Naive thymus-derived CD4-positive, alpha-beta T cell (primary cell): Measurements from ENCODE around the gene PRKCB. TPM values are rescaled to one million over a fixed set of nuclear protein-coding genes. Genes with fewer than 3 reads are reported as not detected.
A peak's percentile ranks its signal among the peaks of the same experiment; 100 is the strongest.

ENCODE experiments used
- ATAC-seq: fragments of 150-1000 bp; cut with Tn5 transposase; 2 replicates; pipeline ENCODE4 v1.10.0; 2021; ENCODE audit warnings: mild to moderate bottlenecking, moderate library complexity
- CTCF ChIA-PET: fragments of 350-600 bp; sonication (Branson Sonifier 250); formaldehyde crosslinking; loops from one replicate; lab custom pipeline; 2021; ENCODE audit warnings: antibody characterized with exemption; lab: Charles Lee
- POLR2A ChIA-PET: fragments of 350-600 bp; sonication (Branson Sonifier 250); formaldehyde crosslinking; loops from one replicate; lab custom pipeline; 2021; ENCODE audit warnings: antibody characterized with exemption, inconsistent platforms; lab: Charles Lee
- DNase-seq, 9 donors: peaks; one replicate each; pipeline versions ENCODE4 v3.0.0 to v3.0.0-alpha.2; 2020 to 2022; ENCODE audit warnings: mixed read lengths in 1 of 9
- H3K27ac ChIP-seq: one replicate; pipeline ENCODE4 v1.7.0; 2013; ENCODE audit warnings: mild to moderate bottlenecking, low read depth, low read length, moderate library complexity
- H3K27me3 ChIP-seq, 2 donors: one replicate each; pipeline ENCODE4 v1.7.0; 2013; ENCODE audit warnings: low read length in 2 of 2, mild to moderate bottlenecking in 2 of 2, moderate library complexity in 2 of 2; ENCODE audit not compliant: control insufficient read depth in 2 of 2, insufficient read depth in 2 of 2
- H3K36me3 ChIP-seq, 3 experiments: 1 replicate in 2 of 3; 2 replicates in 1 of 3; pipeline ENCODE4 v1.7.0; 2013; ENCODE audit warnings: low read length in 3 of 3, mild to moderate bottlenecking in 3 of 3, moderate library complexity in 1 of 3; ENCODE audit not compliant: insufficient read depth in 3 of 3, control insufficient read depth in 2 of 3
- H3K4me1 ChIP-seq, 2 donors: one replicate each; pipeline ENCODE4 v1.7.0; 2013; ENCODE audit warnings: low read length in 2 of 2, mild to moderate bottlenecking in 2 of 2, moderate library complexity in 1 of 2; ENCODE audit not compliant: control insufficient read depth in 2 of 2, insufficient read depth in 2 of 2
- H3K4me3 ChIP-seq: 2 replicates; pipeline ENCODE4 v1.7.0; 2013; ENCODE audit warnings: mild to moderate bottlenecking, low read length
- H3K9me3 ChIP-seq, 3 experiments: 1 replicate in 2 of 3; 2 replicates in 1 of 3; pipeline ENCODE4 v1.7.0; 2013; ENCODE audit warnings: low read length in 3 of 3; ENCODE audit not compliant: control insufficient read depth in 2 of 3
- H3K27ac Mint-ChIP-seq, 9 donors: one replicate each; pipeline ENCODE4 v1.8.0; 2020 to 2022; ENCODE audit warnings: mixed read lengths in 9 of 9, mild to moderate bottlenecking in 8 of 9, moderate library complexity in 5 of 9, inconsistent platforms in 2 of 9
- H3K27me3 Mint-ChIP-seq, 5 donors: one replicate each; pipeline ENCODE4 v1.8.0; 2021 to 2022; ENCODE audit warnings: mixed read lengths in 5 of 5, mild to moderate bottlenecking in 1 of 5
- H3K36me3 Mint-ChIP-seq, 5 donors: one replicate each; pipeline ENCODE4 v1.8.0; 2020 to 2022; ENCODE audit warnings: mixed read lengths in 5 of 5, mild to moderate bottlenecking in 3 of 5, inconsistent platforms in 1 of 5
- H3K4me1 Mint-ChIP-seq, 7 donors: one replicate each; pipeline ENCODE4 v1.8.0; 2020 to 2022; ENCODE audit warnings: mixed read lengths in 7 of 7, mild to moderate bottlenecking in 3 of 7, inconsistent platforms in 1 of 7
- H3K4me3 Mint-ChIP-seq, 10 donors: one replicate each; pipeline ENCODE4 v1.8.0; 2020 to 2022; ENCODE audit warnings: mild to moderate bottlenecking in 10 of 10, mixed read lengths in 10 of 10, moderate library complexity in 6 of 10, inconsistent platforms in 2 of 10
- H3K9me3 Mint-ChIP-seq, 11 donors: one replicate each; pipeline ENCODE4 v1.8.0; 2020 to 2022; ENCODE audit warnings: mixed read lengths in 11 of 11, mild to moderate bottlenecking in 4 of 11, inconsistent platforms in 1 of 11, moderate library complexity in 1 of 11
- intact Hi-C, 2 donors: fragments of 100-400 bp; cut with micrococcal nuclease; formaldehyde crosslinking; loops; one replicate each; pipeline ENCODE4 v1.15.1; 2023
- polyA plus RNA-seq, 2 donors: library from polyadenylated mRNA; unstranded; fragments of 300-500 nt; fragmentation: Illumina TruSeq; gene quantifications; one replicate each; pipeline ENCODE4 v1.2.3, GENCODE V29; 2021
- total RNA-seq, 6 experiments: library from RNA in 5 of 6; stranded (reverse) in 5 of 6; gene quantifications; 1 replicate in 5 of 6; 2 replicates in 1 of 6; pipeline ENCODE4 v1.2.3 and lab custom pipeline; 2021 to 2026

PRKCB gene
- total and polyA plus RNA-seq, 7 experiments from 2014 or later, result 32.4 to 180 (median 72.9) TPM

DNA sequence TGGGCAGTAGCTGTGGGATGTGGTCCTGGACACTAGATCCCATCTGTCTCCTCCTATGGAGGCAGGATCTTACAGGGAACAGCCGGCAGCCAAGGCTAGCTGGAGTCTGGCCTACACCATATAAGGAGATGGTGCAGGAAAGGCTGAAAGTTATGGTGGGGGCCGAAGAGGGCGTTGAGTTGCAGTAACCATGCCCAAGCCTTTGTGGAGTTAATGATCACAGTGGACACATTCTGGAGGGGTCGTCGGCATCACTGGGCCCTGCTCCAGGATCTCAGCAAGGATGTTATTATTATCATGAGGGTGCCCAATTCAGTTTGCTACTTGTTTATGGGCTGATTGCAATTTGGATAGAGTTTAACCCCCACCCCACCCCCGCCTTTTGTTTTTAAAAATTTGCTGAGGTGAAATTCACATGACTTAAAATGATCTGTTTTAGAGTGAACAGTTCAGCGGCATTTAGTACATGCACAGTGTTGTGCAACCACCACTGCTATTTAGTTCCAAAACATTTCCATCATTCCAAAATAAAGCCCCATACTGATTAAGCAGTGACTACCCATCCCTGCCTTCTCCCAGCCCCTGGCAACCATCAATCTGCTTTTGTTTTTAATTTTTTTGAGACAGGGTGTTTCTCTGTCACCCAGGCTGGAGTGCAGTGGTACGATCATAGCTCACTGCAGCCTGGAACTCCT, 236.0 kb downstream of the PRKCB start:
- H3K27me3 ChIP-seq, result no peaks in the 10 kb centered on the region
- ATAC-seq, result no peak
- H3K27ac ChIP-seq, result no peak overlapping the region
- no peaks in the 10 kb centered on the region for H3K27me3 Mint-ChIP-seq
- H3K9me3 Mint-ChIP-seq, result no peaks in the 10 kb centered on the region
- H3K4me1 ChIP-seq, result no peaks in the 10 kb centered on the region
- H3K27ac Mint-ChIP-seq, result peak overlapping the region in 4 of 9 donors; percentile 27 to 70 (median 38)
- H3K36me3 Mint-ChIP-seq, result peaks cover 0 to 44% (median 14%) of the 10 kb centered on the region in 5 donors
- intact Hi-C loops, result no loop called here
- ChIA-PET POLR2A (no interaction called here), CTCF (interaction anchor here (2.2 kb wide), 1 partner anchor 181 kb away, joined by 7 read pairs; no protein-coding TSS in a partner anchor)
- H3K9me3 ChIP-seq, result no peaks in the 10 kb centered on the region
- no peak overlapping the region for H3K4me3 ChIP-seq
- no peak for DNase-seq
- no peak overlapping the region for H3K4me3 Mint-ChIP-seq
- peaks cover 12 to 39% (median 26%) of the 10 kb centered on the region in 7 donors for H3K4me1 Mint-ChIP-seq
- no peaks in the 10 kb centered on the region for H3K36me3 ChIP-seq

DNA sequence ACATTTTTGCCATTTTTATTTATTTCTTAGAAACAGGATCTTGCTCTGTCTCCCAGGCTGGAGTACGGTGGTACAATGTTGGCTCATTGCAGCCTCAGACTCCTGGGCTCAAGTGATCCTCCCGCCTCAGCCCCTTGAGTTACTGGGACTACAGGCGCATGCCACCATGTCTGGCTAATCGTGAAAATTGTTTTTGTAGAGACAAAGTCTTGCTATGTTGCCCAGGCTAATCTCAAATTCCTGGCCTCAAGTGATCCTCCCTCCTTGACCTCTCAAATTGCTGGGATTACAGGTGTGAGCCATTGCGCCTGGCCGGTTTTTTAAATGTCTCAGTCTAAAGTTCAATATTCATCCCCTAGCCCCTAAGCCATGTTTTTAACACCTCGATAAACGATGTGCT, 237.5 kb downstream of the PRKCB start:
- no peaks in the 10 kb centered on the region for H3K36me3 ChIP-seq
- POLR2A ChIA-PET, result no interaction called here
- H3K27me3 Mint-ChIP-seq, result no peaks in the 10 kb centered on the region
- H3K4me1 ChIP-seq, result no peaks in the 10 kb centered on the region
- no peak overlapping the region for H3K27ac ChIP-seq
- intact Hi-C loops, result no loop called here
- no peaks in the 10 kb centered on the region for H3K9me3 Mint-ChIP-seq
- H3K4me1 Mint-ChIP-seq, result peaks cover 12 to 38% (median 29%) of the 10 kb centered on the region in 7 donors
- no peak for ATAC-seq
- no peak for DNase-seq
- peak overlapping the region in 1 of 9 donors; percentile 40 for H3K27ac Mint-ChIP-seq
- H3K27me3 ChIP-seq, result no peaks in the 10 kb centered on the region
- no peaks in the 10 kb centered on the region for H3K9me3 ChIP-seq
- CTCF ChIA-PET, result interaction anchor here (0.5 kb wide), 1 partner anchor 147 kb away, joined by 6 read pairs; no protein-coding TSS in a partner anchor
- H3K4me3 Mint-ChIP-seq, result no peak overlapping the region
- peaks cover 0 to 55% (median 22%) of the 10 kb centered on the region in 5 donors for H3K36me3 Mint-ChIP-seq
- no peak overlapping the region for H3K4me3 ChIP-seq

DNA sequence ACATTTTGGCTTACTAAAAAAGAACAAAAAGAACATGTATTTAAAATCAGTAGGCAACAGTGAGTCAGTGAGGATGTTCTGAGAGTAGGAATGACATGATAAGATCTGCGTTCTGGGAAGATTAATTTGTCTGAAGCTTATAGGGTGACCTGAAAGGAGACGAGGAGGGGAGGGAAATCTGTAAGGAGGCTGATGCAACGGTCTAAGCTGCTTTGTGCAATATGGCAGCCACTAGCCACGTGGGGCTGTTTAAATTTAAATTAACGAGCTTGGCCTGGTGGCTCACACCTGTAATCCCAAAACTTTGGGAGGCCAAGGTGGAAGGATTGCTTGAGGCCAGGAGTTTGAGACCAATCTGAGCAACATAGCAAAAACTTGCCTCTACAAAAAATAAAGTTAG, 238.8 kb downstream of the PRKCB start:
- no peak overlapping the region for H3K27ac Mint-ChIP-seq
- H3K9me3 ChIP-seq, result no peaks in the 10 kb centered on the region
- ATAC-seq (no peak), DNase-seq (no peak)
- no peak overlapping the region for H3K4me3 ChIP-seq
- H3K27ac ChIP-seq, result no peak overlapping the region
- H3K4me3 Mint-ChIP-seq, result no peak overlapping the region
- no peaks in the 10 kb centered on the region for H3K9me3 Mint-ChIP-seq
- peaks cover 0 to 56% (median 21%) of the 10 kb centered on the region in 5 donors for H3K36me3 Mint-ChIP-seq
- no peaks in the 10 kb centered on the region for H3K36me3 ChIP-seq
- ChIA-PET POLR2A (no interaction called here), CTCF (no interaction called here)
- H3K27me3 ChIP-seq, result no peaks in the 10 kb centered on the region
- intact Hi-C loops, result no loop called here
- H3K4me1 ChIP-seq, result no peaks in the 10 kb centered on the region
- no peaks in the 10 kb centered on the region for H3K27me3 Mint-ChIP-seq
- H3K4me1 Mint-ChIP-seq, result peaks cover 12 to 38% (median 28%) of the 10 kb centered on the region in 7 donors

DNA sequence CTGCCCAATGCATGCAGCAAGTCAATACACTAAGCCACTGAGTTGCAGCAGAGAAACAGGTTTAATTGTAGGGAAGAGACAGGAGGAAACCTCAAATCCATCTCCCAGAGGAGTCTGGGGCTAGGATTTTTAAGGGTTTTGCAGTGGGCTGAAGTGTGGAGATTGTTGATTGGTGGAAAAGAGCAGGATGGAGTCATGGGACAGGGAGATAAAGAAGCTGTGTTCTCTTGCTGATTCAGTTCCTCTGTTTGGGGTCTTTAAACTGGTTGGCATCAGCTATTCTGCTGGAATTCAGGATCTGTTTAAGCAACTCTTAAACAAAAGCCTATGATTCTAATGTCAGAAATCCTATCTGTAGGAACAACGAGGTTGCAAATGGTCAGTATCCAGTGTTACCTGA, 239.5 kb downstream of the PRKCB start:
- H3K4me1 ChIP-seq, result no peaks in the 10 kb centered on the region
- H3K36me3 ChIP-seq, result no peaks in the 10 kb centered on the region
- H3K36me3 Mint-ChIP-seq, result peaks cover 0 to 57% (median 25%) of the 10 kb centered on the region in 5 donors
- H3K9me3 ChIP-seq, result no peaks in the 10 kb centered on the region
- H3K27me3 Mint-ChIP-seq, result no peaks in the 10 kb centered on the region
- H3K9me3 Mint-ChIP-seq, result peaks cover 0 to under 1% (median 0%) of the 10 kb centered on the region in 11 donors
- DNase-seq (no peak), ATAC-seq (no peak)
- ChIA-PET CTCF (no interaction called here), POLR2A (no interaction called here)
- no peak overlapping the region for H3K4me3 Mint-ChIP-seq
- peak overlapping the region in 2 of 9 donors; percentile 7 to 53 for H3K27ac Mint-ChIP-seq
- intact Hi-C loops, result no loop called here
- peaks cover 12 to 38% (median 26%) of the 10 kb centered on the region in 7 donors for H3K4me1 Mint-ChIP-seq
- H3K27ac ChIP-seq, result no peak overlapping the region
- H3K4me3 ChIP-seq, result no peak overlapping the region
- no peaks in the 10 kb centered on the region for H3K27me3 ChIP-seq

GRCh38 chr16:24075931-24076716, 240.3 kb downstream of the PRKCB start:
- no peaks in the 10 kb centered on the region for H3K9me3 ChIP-seq
- H3K4me1 Mint-ChIP-seq, result peaks cover 4 to 34% (median 23%) of the 10 kb centered on the region in 7 donors

GRCh38 chr16:24077292-24077691, 241.5 kb downstream of the PRKCB start:
- no peaks in the 10 kb centered on the region for H3K36me3 ChIP-seq
- intact Hi-C loops, result no loop called here
- no peaks in the 10 kb centered on the region for H3K9me3 ChIP-seq
- ChIA-PET POLR2A (no interaction called here), CTCF (no interaction called here)
- ATAC-seq (no peak), DNase-seq (no peak)
- H3K4me1 ChIP-seq, result no peaks in the 10 kb centered on the region
- Mint-ChIP-seq H3K9me3 (peaks cover 0 to 2% (median 0%) of the 10 kb centered on the region in 11 donors), H3K4me1 (peaks cover 4 to 31% (median 21%) of the 10 kb centered on the region in 7 donors), H3K27ac (peak overlapping the region in 2 of 9 donors; percentile 1 to 74), H3K36me3 (peaks cover 0 to 56% (median 26%) of the 10 kb centered on the region in 5 donors), H3K4me3 (no peak overlapping the region), H3K27me3 (no peaks in the 10 kb centered on the region)
- no peaks in the 10 kb centered on the region for H3K27me3 ChIP-seq
- H3K27ac ChIP-seq, result no peak overlapping the region
- no peak overlapping the region for H3K4me3 ChIP-seq

More at GRCh38 chr16:24075931-24076716, 240.3 kb downstream of the PRKCB start:
- no peak for DNase-seq
- Histone ChIP-seq H3K4me3 (no peak overlapping the region), H3K27me3 (no peaks in the 10 kb centered on the region), H3K36me3 (no peaks in the 10 kb centered on the region), H3K27ac (no peak overlapping the region), H3K4me1 (no peaks in the 10 kb centered on the region)
- Mint-ChIP-seq H3K9me3 (peaks cover 0 to 2% (median 0%) of the 10 kb centered on the region in 11 donors), H3K27ac (peak overlapping the region in 3 of 9 donors; percentile 25 to 65 (median 47)), H3K36me3 (peaks cover 0 to 57% (median 26%) of the 10 kb centered on the region in 5 donors), H3K27me3 (no peaks in the 10 kb centered on the region), H3K4me3 (no peak overlapping the region)
- POLR2A ChIA-PET, result no interaction called here
- CTCF ChIA-PET, result no interaction called here
- intact Hi-C loops, result no loop called here
- ATAC-seq, result no peak
